Measurements from ENCODE around the gene PFDN6. TPM values are rescaled to one million over a fixed set of nuclear protein-coding genes. Genes with fewer than 3 reads are reported as not detected.

PFDN6 gene
- total RNA-seq, 4 donors from 2014 or later: 23.6 to 39.8 (median 28.1) TPM; not detected in 1

GRCh38 chr6:33297406-33297955 lies 8.1 kb downstream of the PFDN6 start:
- intact Hi-C loops (cut with DNase I; ENCODE audit: low total_unique reads) (no loop called here), in situ Hi-C loops (cut with MboI; ENCODE audit: low pct_ligation_motif_present in 1 of 4, low pct_unique_long_range_greater_than_20kb in 1 of 4, low sequenced_read_pairs in 3 of 4) (no loop called here)
- Histone ChIP-seq H3K4me3 (peak overlapping the region; percentile 17 to 88 (median 74)), H3K27ac (peak overlapping the region; percentile 97 to 99 (median 98)), H3K9me3 (no peaks in the 10 kb centered on the region), H3K36me3 (no peaks in the 10 kb centered on the region), H3K4me1 (peaks cover 10 to 33% (median 23%) of the 10 kb centered on the region in 4 donors), H3K27me3 (no peaks in the 10 kb centered on the region)
- WGBS, 2 donors (ENCODE audit: low coverage in 1 of 2): 9% methylated on average over 16 of the region's 16 CpGs; no CpG with 5 or more reads in 1 of the 2 donors
- peak; percentile 70 for DNase-seq
- TF ChIP-seq POLR2A (IDR thresholded peaks at IDR 0.05) (no peak), POLR2AphosphoS5 (IDR thresholded peaks at IDR 0.05) (no peak), CTCF (IDR thresholded peaks at IDR 0.05) (no peak), EP300 (IDR thresholded peaks at IDR 0.05; ENCODE audit: low read depth) (no peak)

DNA sequence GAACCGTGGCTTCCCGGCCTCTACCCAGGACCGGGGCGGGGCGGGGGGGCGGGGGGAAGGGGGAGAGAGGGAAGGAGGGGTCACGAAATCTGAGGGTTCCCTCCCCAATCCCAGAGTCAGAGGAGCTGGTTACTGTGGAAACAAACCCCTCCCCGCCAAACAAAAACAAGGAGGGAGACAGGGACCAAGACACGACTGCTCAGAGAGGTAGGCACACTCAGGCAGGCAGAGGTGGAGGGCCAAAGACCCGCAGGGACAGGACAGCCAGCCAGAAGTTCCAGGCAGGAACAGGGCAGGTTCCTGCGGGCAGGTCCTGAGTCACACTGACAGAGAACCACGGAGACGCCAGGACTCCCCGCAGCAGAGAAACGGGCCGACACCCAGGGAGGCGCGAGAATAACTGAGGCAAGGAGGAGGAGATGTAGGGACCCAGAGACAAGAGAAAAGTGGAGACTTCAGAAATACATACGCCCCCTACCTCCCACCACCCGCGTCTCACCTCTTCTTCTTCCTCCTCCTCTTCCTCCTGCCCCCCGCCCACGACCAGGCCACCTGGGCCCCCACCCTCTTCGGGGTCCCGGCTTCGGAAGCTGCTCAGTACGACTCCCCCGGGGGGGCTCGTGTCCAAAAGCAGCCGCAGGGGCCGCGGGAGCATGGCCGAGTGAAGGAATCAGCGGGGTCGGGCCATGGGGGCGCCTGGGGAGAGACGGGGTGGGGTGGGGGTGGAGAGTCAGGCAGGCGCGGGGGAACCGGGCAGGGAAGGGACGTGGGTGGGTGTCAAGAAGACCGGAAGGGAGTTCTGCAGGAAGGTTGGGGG lies 8.8 kb downstream of the PFDN6 start:
- Histone ChIP-seq H3K27me3 (no peaks in the 10 kb centered on the region), H3K36me3 (no peaks in the 10 kb centered on the region), H3K9me3 (no peaks in the 10 kb centered on the region), H3K27ac (peak overlapping the region; percentile 97 to 99 (median 98)), H3K4me3 (peak overlapping the region; percentile 63 to 90 (median 87)), H3K4me1 (peaks cover 10 to 33% (median 23%) of the 10 kb centered on the region in 4 donors)
- DNase-seq: peak; percentile 82
- TF ChIP-seq CTCF (IDR thresholded peaks at IDR 0.05) (no peak), POLR2A (IDR thresholded peaks at IDR 0.05) (peak; percentile 59), POLR2AphosphoS5 (IDR thresholded peaks at IDR 0.05) (peak; percentile 42 to 76 (median 59))
- whole genome bisulfite sequencing, 2 donors (ENCODE audit: low coverage in 1 of 2): 1 to 5% methylated on average over 3 to 42 of the region's 42 CpGs
- in situ Hi-C loops (cut with MboI; ENCODE audit: low pct_ligation_motif_present in 1 of 4, low pct_unique_long_range_greater_than_20kb in 1 of 4, low sequenced_read_pairs in 3 of 4) (no loop called here), intact Hi-C loops (cut with DNase I; ENCODE audit: low total_unique reads) (no loop called here)

GRCh38 chr6:33298773-33299236 lies 9.4 kb downstream of the PFDN6 start, which contains the start of gene RGL2:
RGL2 (minus strand) TSS chr6:33298942; CDS start chr6:33298610, 332 bp downstream.
- TF ChIP-seq EP300 (IDR thresholded peaks at IDR 0.05; ENCODE audit: low read depth) (no peak), POLR2A (IDR thresholded peaks at IDR 0.05) (no peak), CTCF (IDR thresholded peaks at IDR 0.05) (no peak), POLR2AphosphoS5 (IDR thresholded peaks at IDR 0.05) (no peak)
- H3K9me3 ChIP-seq: no peaks in the 10 kb centered on the region
- 0% methylated on average over 5 to 23 of the region's 34 CpGs for WGBS, 2 donors (ENCODE audit: low coverage in 1 of 2)
- in situ Hi-C loops (cut with MboI; ENCODE audit: low pct_ligation_motif_present in 1 of 4, low pct_unique_long_range_greater_than_20kb in 1 of 4, low sequenced_read_pairs in 3 of 4) (no loop called here), intact Hi-C loops (cut with DNase I; ENCODE audit: low total_unique reads) (no loop called here)
- peaks cover 10 to 33% (median 23%) of the 10 kb centered on the region in 4 donors for H3K4me1 ChIP-seq
- H3K36me3 ChIP-seq: peaks cover 0 to 2% (median 0%) of the 10 kb centered on the region in 4 donors
- peak within 1 kb of the TSS; percentile 97 to 99 (median 98) for H3K27ac ChIP-seq
- peak; percentile 86 for DNase-seq
- no peaks in the 10 kb centered on the region for H3K27me3 ChIP-seq
- H3K4me3 ChIP-seq: peak within 1 kb of the TSS; percentile 63 to 90 (median 87)

GRCh38 chr6:33299237-33299944 lies 10.0 kb downstream of the PFDN6 start:
- peak; percentile 95 for DNase-seq
- Histone ChIP-seq H3K4me3 (peak overlapping the region; percentile 63 to 90 (median 87)), H3K27me3 (no peaks in the 10 kb centered on the region), H3K9me3 (no peaks in the 10 kb centered on the region), H3K4me1 (peaks cover 10 to 33% (median 23%) of the 10 kb centered on the region in 4 donors), H3K36me3 (peaks cover 0 to 7% (median 2%) of the 10 kb centered on the region in 4 donors), H3K27ac (peak overlapping the region; percentile 97 to 99 (median 98))
- 0% methylated on average over 49 of the region's 54 CpGs; no CpG with 5 or more reads in 1 of the 2 donors for WGBS, 2 donors (ENCODE audit: low coverage in 1 of 2)
- TF ChIP-seq CTCF (IDR thresholded peaks at IDR 0.05) (peak; percentile 66 to 87 (median 79)), POLR2A (IDR thresholded peaks at IDR 0.05) (peak; percentile 84), POLR2AphosphoS5 (IDR thresholded peaks at IDR 0.05) (peak; percentile 80 to 95 (median 89)), EP300 (IDR thresholded peaks at IDR 0.05; ENCODE audit: low read depth) (peak; percentile 3)
- in situ Hi-C loops (cut with MboI; ENCODE audit: low pct_ligation_motif_present in 1 of 4, low pct_unique_long_range_greater_than_20kb in 1 of 4, low sequenced_read_pairs in 3 of 4): no loop called here
- intact Hi-C loops (cut with DNase I; ENCODE audit: low total_unique reads): no loop called here
